ENCODE measurements around the gene MEIS2.

Gene MEIS2

DNA sequence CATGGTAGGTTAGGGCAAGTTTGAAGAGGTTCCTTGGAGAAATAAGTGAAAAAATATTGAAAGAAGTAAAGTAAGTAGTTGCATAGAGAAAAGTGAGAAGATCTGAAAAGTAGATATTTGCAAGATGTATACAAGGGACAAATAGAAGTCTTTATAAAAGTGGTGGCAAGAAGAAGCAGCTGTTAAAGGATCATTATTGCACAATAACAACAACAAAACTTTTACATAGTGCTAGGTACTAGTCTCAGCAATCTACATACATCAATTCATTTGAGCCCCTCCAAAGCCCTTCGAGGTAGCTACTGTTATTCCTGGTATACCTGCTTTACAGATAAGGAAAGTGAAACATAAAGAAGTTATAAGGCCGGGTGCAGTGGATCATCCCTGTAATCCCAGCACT is 239.6 kb downstream of the MEIS2 start:
- no peak overlapping the region for H3K27ac Mint-ChIP-seq
- peaks cover 4% of the 10 kb centered on the region for H3K9me3 Mint-ChIP-seq
- no peak overlapping the region for H3K4me3 Mint-ChIP-seq
- peaks cover 11% of the 10 kb centered on the region for H3K36me3 Mint-ChIP-seq (ENCODE audit: low read depth)
- H3K4me1 Mint-ChIP-seq, result peaks cover 14% of the 10 kb centered on the region
- H3K27me3 Mint-ChIP-seq (ENCODE audit: low read depth), result no peaks in the 10 kb centered on the region
- TF ChIP-seq, protein P1, sequence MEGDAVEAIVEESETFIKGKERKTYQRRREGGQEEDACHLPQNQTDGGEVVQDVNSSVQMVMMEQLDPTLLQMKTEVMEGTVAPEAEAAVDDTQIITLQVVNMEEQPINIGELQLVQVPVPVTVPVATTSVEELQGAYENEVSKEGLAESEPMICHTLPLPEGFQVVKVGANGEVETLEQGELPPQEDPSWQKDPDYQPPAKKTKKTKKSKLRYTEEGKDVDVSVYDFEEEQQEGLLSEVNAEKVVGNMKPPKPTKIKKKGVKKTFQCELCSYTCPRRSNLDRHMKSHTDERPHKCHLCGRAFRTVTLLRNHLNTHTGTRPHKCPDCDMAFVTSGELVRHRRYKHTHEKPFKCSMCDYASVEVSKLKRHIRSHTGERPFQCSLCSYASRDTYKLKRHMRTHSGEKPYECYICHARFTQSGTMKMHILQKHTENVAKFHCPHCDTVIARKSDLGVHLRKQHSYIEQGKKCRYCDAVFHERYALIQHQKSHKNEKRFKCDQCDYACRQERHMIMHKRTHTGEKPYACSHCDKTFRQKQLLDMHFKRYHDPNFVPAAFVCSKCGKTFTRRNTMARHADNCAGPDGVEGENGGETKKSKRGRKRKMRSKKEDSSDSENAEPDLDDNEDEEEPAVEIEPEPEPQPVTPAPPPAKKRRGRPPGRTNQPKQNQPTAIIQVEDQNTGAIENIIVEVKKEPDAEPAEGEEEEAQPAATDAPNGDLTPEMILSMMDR (IDR thresholded peaks at IDR 0.05; ENCODE audit: unreplicated experiment in 3 of 3), result no peak

DNA sequence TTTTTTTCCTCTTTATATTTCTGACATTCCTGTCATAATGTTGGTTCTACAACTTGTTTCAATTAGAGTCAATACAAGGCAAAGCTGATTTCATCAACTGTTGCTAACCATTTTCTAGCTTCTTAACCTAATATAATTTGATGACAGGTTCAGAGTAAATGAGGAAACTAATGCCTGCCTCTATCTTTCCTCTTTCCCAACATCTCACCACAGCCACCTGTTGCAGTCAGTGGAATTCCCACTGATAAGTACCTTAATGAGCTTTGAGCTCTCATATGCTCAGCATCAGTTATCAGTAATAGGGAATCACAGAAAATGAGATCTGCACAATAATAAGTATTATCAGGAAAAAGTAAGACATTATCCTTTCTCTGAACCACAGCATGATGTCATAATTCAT is 241.9 kb downstream of the MEIS2 start:
- H3K36me3 Mint-ChIP-seq (ENCODE audit: low read depth), result peaks cover 19% of the 10 kb centered on the region
- TF ChIP-seq, protein P1 (IDR thresholded peaks at IDR 0.05; ENCODE audit: unreplicated experiment in 3 of 3), result no peak
- peaks cover 4% of the 10 kb centered on the region for H3K27me3 Mint-ChIP-seq (ENCODE audit: low read depth)
- no peak overlapping the region for H3K4me3 Mint-ChIP-seq
- peaks cover under 1% of the 10 kb centered on the region for H3K4me1 Mint-ChIP-seq
- H3K9me3 Mint-ChIP-seq, result peaks cover 6% of the 10 kb centered on the region
- no peak overlapping the region for H3K27ac Mint-ChIP-seq

DNA sequence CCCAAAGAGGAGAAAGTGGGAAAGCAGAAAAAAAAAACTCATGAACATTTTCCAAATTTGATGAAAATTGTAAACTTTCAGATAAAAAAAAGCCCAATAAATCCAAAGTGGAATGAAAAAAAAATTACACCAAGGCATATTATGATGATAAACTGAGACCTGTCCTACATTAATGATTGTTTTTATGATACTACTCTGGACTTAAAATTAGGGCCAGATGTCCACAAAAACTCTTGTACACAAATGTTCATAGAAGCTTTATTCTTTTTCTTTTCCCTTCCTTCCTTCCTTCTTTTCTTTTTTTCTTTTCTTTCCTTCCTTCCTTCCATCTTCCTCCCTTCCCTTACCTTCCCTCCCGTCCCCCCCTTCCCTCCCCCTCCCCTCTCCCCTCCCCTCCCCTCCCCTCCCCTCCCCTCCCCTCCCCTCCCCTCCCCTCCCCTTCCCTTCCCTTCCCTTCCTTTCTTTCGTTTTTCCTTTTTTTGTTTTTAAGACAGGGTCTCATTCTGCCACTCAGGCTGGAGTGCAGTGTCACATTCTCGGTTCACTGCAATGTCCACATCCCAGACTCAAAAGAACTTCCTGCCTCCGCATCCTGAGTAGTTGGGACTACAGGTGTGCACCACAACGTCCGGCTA is 243.9 kb downstream of the MEIS2 start:
- TF ChIP-seq, protein P1 (IDR thresholded peaks at IDR 0.05; ENCODE audit: unreplicated experiment in 3 of 3), result no peak
- no peaks in the 10 kb centered on the region for H3K4me1 Mint-ChIP-seq
- no peak overlapping the region for H3K27ac Mint-ChIP-seq
- peaks cover 6% of the 10 kb centered on the region for H3K9me3 Mint-ChIP-seq
- no peak overlapping the region for H3K4me3 Mint-ChIP-seq
- H3K27me3 Mint-ChIP-seq (ENCODE audit: low read depth), result peaks cover 4% of the 10 kb centered on the region
- H3K36me3 Mint-ChIP-seq (ENCODE audit: low read depth), result peaks cover 28% of the 10 kb centered on the region

DNA sequence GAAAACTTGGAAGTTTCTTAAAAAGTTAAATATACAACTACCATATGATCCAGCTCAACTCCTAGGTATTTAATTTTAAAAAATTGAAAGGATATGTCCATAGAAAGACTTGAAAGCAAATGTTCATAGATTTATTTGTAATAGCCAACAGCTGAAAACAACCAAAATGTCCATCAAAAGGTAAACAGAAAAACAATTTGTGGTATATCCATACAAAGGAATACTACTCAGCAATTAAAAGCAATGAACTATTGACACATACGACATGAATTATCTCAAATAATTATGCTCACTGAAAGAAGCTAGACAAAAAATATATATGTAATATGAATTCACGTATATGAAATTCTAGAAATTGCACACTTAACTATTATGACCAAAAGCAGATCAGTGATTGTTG is 249.5 kb downstream of the MEIS2 start:
- Mint-ChIP-seq H3K36me3 (ENCODE audit: low read depth) (peaks cover 23% of the 10 kb centered on the region), H3K9me3 (peaks cover 6% of the 10 kb centered on the region), H3K4me1 (no peaks in the 10 kb centered on the region), H3K27ac (no peak overlapping the region), H3K4me3 (no peak overlapping the region), H3K27me3 (ENCODE audit: low read depth) (peaks cover 8% of the 10 kb centered on the region)
- TF ChIP-seq, protein P1 (IDR thresholded peaks at IDR 0.05; ENCODE audit: unreplicated experiment in 3 of 3), result no peak

DNA sequence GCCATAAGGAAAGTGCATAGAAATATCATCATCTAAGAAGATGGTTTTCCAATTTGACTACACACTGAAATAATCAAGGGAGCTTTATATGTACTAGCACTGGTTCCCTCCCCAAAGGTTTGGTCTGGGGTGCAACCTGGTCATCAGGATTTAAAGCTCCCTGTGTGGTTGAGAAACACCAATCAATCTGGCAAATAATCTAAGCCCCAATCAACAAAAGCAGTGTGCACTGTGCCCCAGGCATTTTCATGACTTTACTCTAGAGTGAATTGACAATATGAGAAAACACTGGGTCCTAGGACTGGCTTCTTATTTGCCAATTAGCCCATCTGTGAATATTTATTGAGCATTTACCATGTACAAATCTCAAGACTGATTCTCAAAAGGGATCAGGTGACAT is 255.1 kb downstream of the MEIS2 start:
- Mint-ChIP-seq H3K27me3 (ENCODE audit: low read depth) (peaks cover 4% of the 10 kb centered on the region), H3K36me3 (ENCODE audit: low read depth) (no peaks in the 10 kb centered on the region), H3K4me1 (peaks cover 27% of the 10 kb centered on the region), H3K9me3 (no peaks in the 10 kb centered on the region), H3K4me3 (no peak overlapping the region), H3K27ac (peak overlapping the region; percentile 43 to 67 (median 55))
- TF ChIP-seq, protein P1 (IDR thresholded peaks at IDR 0.05; ENCODE audit: unreplicated experiment in 3 of 3), result no peak

DNA sequence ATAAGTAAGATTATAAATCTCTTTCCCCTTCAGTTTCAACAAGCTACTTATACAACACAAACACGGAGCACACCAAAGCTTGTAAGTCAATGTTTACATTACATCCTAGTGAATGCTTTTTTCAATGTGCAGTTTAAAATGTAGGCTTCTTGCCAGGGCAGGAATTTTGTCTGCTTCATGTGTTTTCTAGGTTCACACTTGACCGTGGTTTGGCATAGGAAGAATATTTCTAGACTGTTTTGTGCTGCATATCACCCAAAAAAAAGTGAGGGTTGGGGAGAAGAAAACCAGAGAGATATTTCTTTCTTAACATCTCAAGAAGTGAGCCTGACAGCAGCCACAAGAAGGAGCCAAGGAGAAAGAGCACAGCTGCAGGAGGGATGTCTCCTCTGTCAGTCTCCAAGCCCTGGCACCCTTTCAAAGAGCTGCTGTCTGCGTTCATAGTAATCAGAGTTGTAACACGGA is 255.8 kb downstream of the MEIS2 start:
- TF ChIP-seq, protein P1 (IDR thresholded peaks at IDR 0.05; ENCODE audit: unreplicated experiment in 3 of 3), result no peak
- H3K27ac Mint-ChIP-seq, result peak overlapping the region; percentile 43 to 67 (median 55)
- no peaks in the 10 kb centered on the region for H3K9me3 Mint-ChIP-seq
- H3K4me1 Mint-ChIP-seq, result peaks cover 27% of the 10 kb centered on the region
- H3K4me3 Mint-ChIP-seq, result peak overlapping the region in 2 of 3 experiments; percentile 1 to 2
- peaks cover 4% of the 10 kb centered on the region for H3K27me3 Mint-ChIP-seq (ENCODE audit: low read depth)
- H3K36me3 Mint-ChIP-seq (ENCODE audit: low read depth), result no peaks in the 10 kb centered on the region

Data from nephron (organoid).